Osteoblast (primary cell): ENCODE results near the gene CACNA1C. TPM values are rescaled to one million over a fixed set of nuclear protein-coding genes. Genes with fewer than 3 reads are reported as not detected.

Experiments
- DNase-seq: peaks from one replicate; pipeline ENCODE4 v3.0.0; 2011; ENCODE audit warnings: low spot score, mixed read lengths; ENCODE audit not compliant: insufficient read length; ENCODE audit errors: missing footprints
- H2AFZ ChIP-seq: 2 replicates; pipeline ENCODE4 v1.6.0; 2011; ENCODE audit warnings: mild to moderate bottlenecking, low read length
- H3K27ac ChIP-seq: 2 replicates; pipeline ENCODE4 v1.5.1; 2011; ENCODE audit warnings: mild to moderate bottlenecking, low read depth, low read length, moderate library complexity
- H3K27me3 ChIP-seq: 2 replicates; pipeline ENCODE4 v1.6.0; 2012; ENCODE audit warnings: mild to moderate bottlenecking, control low read depth, inconsistent platforms, low read length, moderate library complexity; ENCODE audit not compliant: insufficient read depth
- H3K36me3 ChIP-seq: 2 replicates; pipeline ENCODE4 v1.5.1; 2011; ENCODE audit warnings: mild to moderate bottlenecking, low read length, control low read depth, moderate library complexity; ENCODE audit not compliant: insufficient read depth
- H3K4me1 ChIP-seq: 2 replicates; pipeline ENCODE4 v1.5.1; 2011; ENCODE audit warnings: mild to moderate bottlenecking, low read length, control low read depth, moderate library complexity; ENCODE audit not compliant: insufficient read depth
- H3K4me2 ChIP-seq: 2 replicates; pipeline ENCODE4 v1.6.0; 2011; ENCODE audit warnings: mild to moderate bottlenecking, low read length; ENCODE audit not compliant: insufficient read depth
- H3K4me3 ChIP-seq: fragments of 200-600 bp; sonication (generic); 3 replicates; pipeline ENCODE4 v1.5.1; 2012; ENCODE audit warnings: mild to moderate bottlenecking, low read length, inconsistent platforms; ENCODE audit not compliant: insufficient read depth
- H3K79me2 ChIP-seq: 2 replicates; pipeline ENCODE4 v1.6.0; 2012; ENCODE audit warnings: mild to moderate bottlenecking, low read length, control low read depth, inconsistent platforms; ENCODE audit not compliant: insufficient read depth
- H3K9me3 ChIP-seq: 2 replicates; pipeline ENCODE4 v1.5.1; 2011; ENCODE audit warnings: low read depth, low read length, control low read depth
- H4K20me1 ChIP-seq: 2 replicates; pipeline ENCODE4 v1.6.0; 2012; ENCODE audit warnings: mild to moderate bottlenecking, low read length, control low read depth; ENCODE audit not compliant: insufficient read depth
- total RNA-seq: library from RNA; depleted of rRNA; stranded (reverse); fragments of >200 nt; gene quantifications from 2 replicates; pipeline ENCODE4 v1.2.3, GENCODE V29; 2012
- TF ChIP-seq, protein P1 (sequence below): IDR thresholded peaks from 2 replicates; pipeline ENCODE4 v1.5.1; 2011; ENCODE audit warnings: mild to moderate bottlenecking, low read depth, low read length, moderate library complexity; ENCODE audit errors: extremely low read depth

CACNA1C gene
- total RNA-seq, 1 donor, result 19.2 TPM

DNA sequence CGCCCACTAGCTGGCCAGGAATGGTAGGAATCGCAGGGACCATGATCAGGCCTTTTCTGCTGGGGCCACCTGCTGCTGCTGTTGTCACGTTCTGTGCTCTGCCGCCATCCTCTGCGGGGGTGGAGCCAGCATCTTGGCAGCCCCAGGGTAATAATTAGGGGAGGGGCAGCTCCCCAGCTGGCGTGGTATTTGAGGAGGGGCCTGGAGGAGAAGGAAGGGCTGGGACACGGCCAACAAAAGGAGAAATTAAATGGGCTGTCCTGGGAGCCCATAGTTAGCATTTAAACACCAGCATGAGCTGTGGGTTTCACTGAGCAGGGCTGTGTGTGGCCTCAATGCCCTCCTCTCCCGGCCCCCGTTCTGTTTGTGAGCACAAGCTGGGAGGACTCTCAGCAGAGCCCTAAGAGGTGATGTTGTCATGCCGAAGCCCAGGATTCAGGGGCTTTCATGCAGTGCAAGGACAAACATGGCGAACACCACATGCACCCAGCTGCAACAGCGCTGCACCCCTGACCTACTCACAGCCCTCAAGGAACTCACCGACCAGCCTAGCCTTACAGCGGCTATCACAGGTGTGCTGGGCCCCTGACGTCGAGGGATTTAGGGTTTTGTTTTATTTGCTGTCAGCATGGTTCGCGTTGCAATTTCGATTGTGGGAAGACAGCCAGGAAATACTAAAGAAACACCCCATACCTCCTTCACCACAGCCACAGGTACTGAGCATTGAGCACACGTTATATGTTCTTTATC lies 324.3 kb downstream of the CACNA1C start:
- H3K79me2 ChIP-seq, result peaks cover 5% of the 10 kb centered on the region
- no peak overlapping the region for H2AFZ ChIP-seq
- H3K27me3 ChIP-seq, result no peaks in the 10 kb centered on the region
- H3K4me3 ChIP-seq, result no peak overlapping the region
- TF ChIP-seq, protein P1, sequence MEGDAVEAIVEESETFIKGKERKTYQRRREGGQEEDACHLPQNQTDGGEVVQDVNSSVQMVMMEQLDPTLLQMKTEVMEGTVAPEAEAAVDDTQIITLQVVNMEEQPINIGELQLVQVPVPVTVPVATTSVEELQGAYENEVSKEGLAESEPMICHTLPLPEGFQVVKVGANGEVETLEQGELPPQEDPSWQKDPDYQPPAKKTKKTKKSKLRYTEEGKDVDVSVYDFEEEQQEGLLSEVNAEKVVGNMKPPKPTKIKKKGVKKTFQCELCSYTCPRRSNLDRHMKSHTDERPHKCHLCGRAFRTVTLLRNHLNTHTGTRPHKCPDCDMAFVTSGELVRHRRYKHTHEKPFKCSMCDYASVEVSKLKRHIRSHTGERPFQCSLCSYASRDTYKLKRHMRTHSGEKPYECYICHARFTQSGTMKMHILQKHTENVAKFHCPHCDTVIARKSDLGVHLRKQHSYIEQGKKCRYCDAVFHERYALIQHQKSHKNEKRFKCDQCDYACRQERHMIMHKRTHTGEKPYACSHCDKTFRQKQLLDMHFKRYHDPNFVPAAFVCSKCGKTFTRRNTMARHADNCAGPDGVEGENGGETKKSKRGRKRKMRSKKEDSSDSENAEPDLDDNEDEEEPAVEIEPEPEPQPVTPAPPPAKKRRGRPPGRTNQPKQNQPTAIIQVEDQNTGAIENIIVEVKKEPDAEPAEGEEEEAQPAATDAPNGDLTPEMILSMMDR, result no peak
- no peak overlapping the region for H3K4me2 ChIP-seq
- H3K27ac ChIP-seq, result no peak overlapping the region
- DNase-seq, result no peak
- H3K36me3 ChIP-seq, result no peaks in the 10 kb centered on the region
- peaks cover 20% of the 10 kb centered on the region for H4K20me1 ChIP-seq
- H3K9me3 ChIP-seq, result no peaks in the 10 kb centered on the region
- H3K4me1 ChIP-seq, result peaks cover 16% of the 10 kb centered on the region

DNA sequence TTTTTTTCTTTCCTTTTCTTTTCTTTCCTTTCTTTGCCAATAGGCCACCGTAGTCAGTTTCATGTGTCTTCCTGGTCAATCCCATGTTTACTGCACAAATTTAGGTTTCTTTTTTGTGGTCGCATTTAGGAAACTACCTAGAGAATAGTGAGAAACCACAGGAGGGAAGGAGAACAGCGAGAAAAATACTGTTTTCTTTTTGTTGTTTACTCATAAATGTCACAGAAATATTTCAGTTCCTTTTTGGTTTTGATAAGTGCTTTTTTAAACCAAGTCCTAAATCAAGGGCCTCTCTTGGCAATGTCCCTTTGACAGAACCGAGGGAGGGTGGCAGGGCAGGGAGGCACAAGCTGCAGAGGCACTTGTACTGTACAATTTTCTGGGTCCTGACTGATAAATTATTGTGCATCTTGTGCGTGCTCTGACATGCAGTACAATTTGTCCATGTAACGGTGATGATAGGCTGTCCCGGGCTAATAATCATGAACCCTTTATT lies 326.1 kb downstream of the CACNA1C start:
- no peak overlapping the region for H2AFZ ChIP-seq
- H3K4me3 ChIP-seq, result no peak overlapping the region
- no peak overlapping the region for H3K4me2 ChIP-seq
- H3K36me3 ChIP-seq, result no peaks in the 10 kb centered on the region
- no peaks in the 10 kb centered on the region for H3K27me3 ChIP-seq
- H3K27ac ChIP-seq, result no peak overlapping the region
- no peaks in the 10 kb centered on the region for H3K9me3 ChIP-seq
- peaks cover 20% of the 10 kb centered on the region for H3K4me1 ChIP-seq
- TF ChIP-seq, protein P1, result no peak
- peaks cover 5% of the 10 kb centered on the region for H3K79me2 ChIP-seq
- H4K20me1 ChIP-seq, result peaks cover 23% of the 10 kb centered on the region
- DNase-seq, result no peak

DNA sequence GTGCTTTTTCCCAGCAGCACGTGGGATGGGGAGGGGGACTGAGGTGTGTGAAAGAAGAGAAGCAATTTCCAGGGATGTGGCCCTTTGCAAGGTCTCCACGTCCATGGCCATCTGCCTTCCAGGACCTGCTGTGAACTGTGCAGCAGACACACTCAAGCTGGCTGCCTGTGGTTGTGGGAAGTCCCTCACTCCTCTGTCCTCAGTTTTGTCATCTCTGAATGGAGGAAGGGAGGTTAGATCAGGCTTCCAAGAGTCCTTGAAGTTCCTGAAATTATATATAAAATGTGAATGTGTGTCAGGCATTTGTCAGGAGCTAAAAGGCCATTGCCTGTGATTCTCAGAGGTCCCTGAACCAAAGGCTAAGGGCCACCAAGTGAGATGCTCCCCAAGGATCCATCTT lies 328.2 kb downstream of the CACNA1C start:
- Histone ChIP-seq H3K4me1 (peaks cover 26% of the 10 kb centered on the region), H3K36me3 (no peaks in the 10 kb centered on the region), H2AFZ (no peak overlapping the region), H3K79me2 (peaks cover 5% of the 10 kb centered on the region), H3K9me3 (no peaks in the 10 kb centered on the region), H4K20me1 (peaks cover 10% of the 10 kb centered on the region), H3K27ac (no peak overlapping the region), H3K27me3 (no peaks in the 10 kb centered on the region), H3K4me3 (no peak overlapping the region), H3K4me2 (no peak overlapping the region)
- no peak for DNase-seq
- TF ChIP-seq, protein P1, result no peak

DNA sequence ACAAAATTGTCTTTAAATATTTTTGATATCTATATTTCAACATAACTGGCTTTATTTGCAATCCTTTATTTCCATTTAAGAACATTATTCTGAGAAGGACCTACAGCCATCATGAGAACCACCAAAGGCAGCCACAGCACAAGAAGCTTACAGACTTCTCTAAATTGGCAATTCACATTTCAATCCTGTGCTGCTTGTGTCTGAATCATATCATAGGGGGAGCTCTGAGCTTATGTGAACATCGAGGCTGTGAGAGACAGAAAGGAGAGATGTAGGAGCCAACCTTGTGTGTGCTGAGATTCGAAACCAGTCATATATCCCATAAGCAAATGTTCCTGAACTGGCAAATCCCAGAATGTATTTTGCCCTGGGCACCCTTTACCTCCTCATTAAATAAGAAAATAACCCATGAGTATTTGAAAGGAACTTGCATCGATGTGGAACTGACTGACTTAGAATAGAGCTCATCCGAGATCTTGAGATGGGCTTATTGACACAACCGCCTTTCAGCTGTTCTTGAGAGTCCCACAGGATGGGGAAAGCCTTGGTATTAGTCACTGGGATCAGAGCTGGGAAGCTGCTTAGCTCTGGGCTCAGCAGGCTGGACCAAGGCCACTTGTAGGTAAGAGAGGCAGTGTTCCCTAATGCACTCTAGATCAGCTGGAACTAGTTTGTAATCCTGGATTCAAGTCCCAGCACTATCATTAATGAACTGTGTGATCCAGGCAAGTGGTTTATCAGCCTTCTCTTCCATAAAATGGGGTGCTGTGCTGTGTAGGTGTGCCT lies 329.8 kb downstream of the CACNA1C start:
- Histone ChIP-seq H3K27ac (no peak overlapping the region), H3K27me3 (no peaks in the 10 kb centered on the region), H2AFZ (no peak overlapping the region), H4K20me1 (peaks cover 12% of the 10 kb centered on the region), H3K9me3 (no peaks in the 10 kb centered on the region), H3K4me3 (no peak overlapping the region), H3K79me2 (peaks cover 5% of the 10 kb centered on the region), H3K36me3 (no peaks in the 10 kb centered on the region), H3K4me2 (no peak overlapping the region), H3K4me1 (peaks cover 30% of the 10 kb centered on the region)
- TF ChIP-seq, protein P1, result no peak
- DNase-seq, result no peak
